BJ (cell line): ENCODE measurements around the gene TCF12. TPM values are rescaled to one million over a fixed set of nuclear protein-coding genes. Genes with fewer than 3 reads are reported as not detected.

Source experiments
- CTCF ChIA-PET: fragments of 350-600 bp; formaldehyde crosslinking; extraction: SDS; loops from one replicate; lab custom pipeline; 2021; ENCODE audit warnings: antibody characterized with exemption, inconsistent platforms; lab: Yijun Ruan, JAX
- POLR2A ChIA-PET: fragments of 300-600 bp; sonication (Branson Sonifier 250); formaldehyde crosslinking; extraction: SDS; loops from one replicate; lab custom pipeline; 2021; ENCODE audit warnings: antibody characterized with exemption; lab: Charles Lee
- DNase-seq: peaks from one replicate; pipeline ENCODE4 v3.0.0-alpha.2; 2011; ENCODE audit warnings: low read depth
- H3K27me3 ChIP-seq: 2 replicates; pipeline ENCODE4 v1.6.0; 2011; ENCODE audit warnings: low read length; ENCODE audit not compliant: control insufficient read depth, insufficient read depth
- H3K36me3 ChIP-seq: 2 replicates; pipeline ENCODE4 v1.5.1; 2011; ENCODE audit warnings: low read length; ENCODE audit not compliant: control insufficient read depth, insufficient read depth
- H3K4me3 ChIP-seq: 2 replicates; pipeline ENCODE4 v1.5.1; 2011; ENCODE audit warnings: low read depth, mild to moderate bottlenecking, control low read depth, low read length
- CTCF ChIP-seq: IDR thresholded peaks from 2 replicates; pipeline ENCODE4 v1.5.1; 2011; ENCODE audit warnings: low read depth, mild to moderate bottlenecking, control low read depth, inconsistent platforms, low read length, moderate library complexity; ENCODE audit not compliant: insufficient read depth
- polyA plus RNA-seq: library from polyadenylated mRNA; depleted of rRNA; stranded (reverse); fragments of >200 nt; gene quantifications from 2 replicates; pipeline ENCODE4 v1.2.3, GENCODE V29; 2011

TCF12 gene
- polyA plus RNA-seq, 1 experiment, result 134 TPM

DNA sequence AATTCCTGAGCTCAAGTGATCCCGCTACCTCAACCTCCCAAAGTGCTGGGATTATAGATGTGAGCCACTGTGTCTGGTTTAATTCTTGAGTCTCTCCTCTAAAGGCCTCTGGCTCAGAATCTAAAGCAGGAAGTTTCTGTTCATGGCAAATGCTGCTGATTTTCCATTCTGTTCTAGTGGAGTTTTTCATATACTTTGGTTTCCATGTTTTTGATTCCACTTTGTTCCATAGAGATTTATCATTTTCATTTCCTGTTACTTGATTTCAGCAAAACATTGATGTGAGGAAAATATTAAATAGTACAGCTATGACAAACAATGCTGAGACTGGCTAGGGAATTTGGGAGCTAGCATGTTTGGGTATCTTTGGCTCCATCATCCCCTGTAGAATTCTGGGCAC, 205.6 kb downstream of the TCF12 start:
- no peak for TF ChIP-seq CTCF
- ChIA-PET CTCF (interaction anchor here (0.7 kb wide), 1 partner anchor 405 kb away, joined by 3 read pairs; no protein-coding TSS in a partner anchor), POLR2A (no interaction called here)
- no peak overlapping the region for H3K4me3 ChIP-seq
- H3K27me3 ChIP-seq, result no peaks in the 10 kb centered on the region
- DNase-seq, result no peak
- H3K36me3 ChIP-seq, result no peaks in the 10 kb centered on the region; the same call in 1 of the 2 replicates

- ChIA-PET CTCF (interaction anchor here (1.2 kb wide), 1 partner anchor 385 kb away, joined by 3 read pairs; no protein-coding TSS in a partner anchor), POLR2A (no interaction called here)
- H3K27me3 ChIP-seq, result no peaks in the 10 kb centered on the region
- no peak for DNase-seq
- no peaks in the 10 kb centered on the region for H3K36me3 ChIP-seq
- no peak for TF ChIP-seq CTCF
- no peak overlapping the region for H3K4me3 ChIP-seq
Measured at GRCh38 chr15:57129064-57129463, 210.6 kb downstream of the TCF12 start.

DNA sequence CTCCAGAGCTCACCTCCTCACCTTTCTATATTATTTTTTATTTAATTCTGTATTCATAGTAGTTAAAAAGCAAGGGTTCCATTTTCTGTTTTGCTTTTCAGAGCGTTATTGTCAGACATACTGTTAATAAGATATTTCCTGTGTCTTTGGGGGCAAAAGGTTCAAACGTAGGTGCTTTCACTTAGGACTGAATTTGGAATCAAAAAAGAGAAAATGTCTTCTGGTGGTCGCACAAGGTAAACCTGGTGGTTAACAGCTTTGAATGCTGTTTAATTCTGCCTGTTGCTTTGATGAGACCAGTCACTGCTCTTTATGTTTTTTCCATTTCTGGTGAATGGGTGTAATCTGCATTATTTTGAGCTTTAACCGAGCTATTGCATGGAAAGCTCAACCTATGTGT, 212.5 kb downstream of the TCF12 start:
- POLR2A ChIA-PET, result no interaction called here

DNA sequence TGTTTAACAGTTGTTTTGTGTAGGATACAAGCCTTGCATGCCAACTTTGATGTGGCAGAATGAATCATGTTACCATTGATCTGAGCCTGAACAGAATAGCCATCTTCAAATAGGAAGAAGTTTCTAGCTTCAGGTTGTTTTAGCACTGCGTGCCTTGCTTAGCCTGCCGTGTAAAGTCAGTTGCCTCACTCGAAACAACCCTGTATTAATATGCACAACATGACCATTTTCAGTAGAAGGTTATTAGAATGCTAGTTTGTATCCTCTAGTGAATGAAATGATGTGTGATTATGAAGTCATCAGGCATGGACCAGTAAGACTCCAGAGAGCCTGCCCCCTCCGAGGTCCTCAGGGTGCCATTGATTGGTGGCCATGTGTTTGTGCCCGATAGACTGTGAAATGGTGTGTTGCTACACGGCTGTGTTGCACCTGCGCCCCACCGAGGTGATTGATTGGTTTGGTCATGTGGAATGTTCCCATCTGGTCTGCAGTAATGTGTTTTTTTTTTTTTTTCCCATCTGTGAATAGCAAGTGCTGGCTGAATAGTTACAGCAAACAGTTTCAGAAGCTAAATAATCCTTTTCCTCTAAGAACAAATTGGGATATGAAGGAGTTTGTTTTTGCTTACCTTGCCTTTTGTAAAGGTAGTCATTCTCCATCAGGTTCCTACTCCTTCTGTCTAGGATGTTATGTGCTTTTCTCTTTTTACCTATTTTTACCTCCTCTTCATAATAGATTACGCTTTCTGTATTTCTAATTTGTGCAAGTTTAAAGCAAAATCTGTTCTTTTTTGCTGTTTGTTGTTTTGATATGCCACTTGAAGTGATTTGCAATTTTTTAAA, 214.9 kb downstream of the TCF12 start:
- no peak for DNase-seq
- H3K27me3 ChIP-seq, result no peaks in the 10 kb centered on the region
- TF ChIP-seq CTCF, result no peak
- no peaks in the 10 kb centered on the region for H3K36me3 ChIP-seq
- CTCF ChIA-PET, result interaction anchor here (1.6 kb wide), 1 partner anchor 14 kb away, joined by 3 read pairs; no protein-coding TSS in a partner anchor
- H3K4me3 ChIP-seq, result no peak overlapping the region
- POLR2A ChIA-PET, result no interaction called here

More for the DNA sequence above, 212.5 kb downstream of the TCF12 start:
- CTCF ChIA-PET, result interaction anchor here (1.5 kb wide), 1 partner anchor 640 kb away, joined by 3 read pairs; no protein-coding TSS in a partner anchor
- Histone ChIP-seq H3K36me3 (no peaks in the 10 kb centered on the region), H3K27me3 (no peaks in the 10 kb centered on the region), H3K4me3 (no peak overlapping the region)
- TF ChIP-seq CTCF, result no peak
- no peak for DNase-seq

DNA sequence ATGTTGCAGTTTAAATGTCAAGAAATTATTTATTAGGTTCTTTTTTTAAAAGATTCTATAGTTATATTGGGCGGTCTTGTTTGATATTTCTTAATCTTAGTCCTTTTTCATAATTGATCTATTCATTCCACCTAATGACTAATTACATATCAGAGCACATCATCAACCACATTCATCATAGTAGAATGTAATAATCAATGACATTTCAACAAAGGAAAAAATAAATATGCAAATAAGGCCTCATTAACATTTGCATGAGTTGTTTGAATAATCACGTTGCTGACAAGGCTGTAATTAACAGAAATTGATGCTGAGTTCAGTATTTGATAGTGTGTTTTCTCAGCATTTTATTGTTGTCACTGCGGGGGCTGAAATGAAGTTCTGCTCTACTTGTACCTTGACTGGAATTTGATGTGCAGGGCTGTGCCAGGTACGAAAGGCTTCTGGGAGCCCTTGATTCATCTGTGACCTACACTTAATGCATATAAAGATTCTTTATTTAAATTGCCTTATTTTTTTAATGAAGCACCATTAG, 215.7 kb downstream of the TCF12 start:
- CTCF ChIA-PET, result interaction anchor here (1.2 to 1.8 kb wide), 3 partner anchors 13 to 17 kb away, joined by 3 to 5 read pairs (median 3); no protein-coding TSS in a partner anchor
- H3K4me3 ChIP-seq, result no peak overlapping the region
- TF ChIP-seq CTCF, result no peak
- H3K36me3 ChIP-seq, result no peaks in the 10 kb centered on the region
- no peaks in the 10 kb centered on the region for H3K27me3 ChIP-seq
- POLR2A ChIA-PET, result no interaction called here
- no peak for DNase-seq
